Stomach (tissue), 9 donors: Measurements from ENCODE around the gene ATP2C1. TPM values are rescaled to one million over a fixed set of nuclear protein-coding genes. Genes with fewer than 3 reads are reported as not detected.

Experiments used
- DNase-seq, 2 donors: peaks; one replicate each; pipeline versions ENCODE4 v3.0.0 to v3.0.0-alpha.2; 2013 to 2019
- H3K27ac ChIP-seq, 5 donors: fragments of 200-600 bp in 4 of 5; sonication (generic) in 4 of 5; one replicate each; pipeline ENCODE4 v1.5.1; 2013 to 2019; ENCODE audit warnings: mild to moderate bottlenecking in 1 of 5, moderate library complexity in 1 of 5
- H3K27me3 ChIP-seq, 3 donors: fragments of 200-600 bp; sonication (generic); one replicate each; pipeline ENCODE4 v1.5.1; 2017 to 2019; ENCODE audit warnings: mixed run types in 1 of 3
- H3K36me3 ChIP-seq, 4 donors: fragments of 200-600 bp; sonication (generic); 1 replicate in 3 of 4; 2 replicates in 1 of 4; pipeline ENCODE4 v1.5.1; 2016 to 2019
- H3K4me1 ChIP-seq, 4 donors: fragments of 200-600 bp; sonication (generic); one replicate each; pipeline ENCODE4 v1.5.1; 2016 to 2019
- H3K4me3 ChIP-seq, 4 donors: fragments of 200-600 bp; sonication (generic) in 3 of 4; one replicate each; pipeline ENCODE4 v1.5.1; 2016 to 2019; ENCODE audit warnings: mild to moderate bottlenecking in 1 of 4
- H3K9me3 ChIP-seq, 4 donors: fragments of 200-600 bp; sonication (generic); one replicate each; pipeline ENCODE4 v1.5.1; 2016 to 2019
- EP300 ChIP-seq: sonication (generic); formaldehyde crosslinking; IDR thresholded peaks from one replicate; pipeline ENCODE4 v1.6.1; 2017; ENCODE audit warnings: antibody characterized with exemption
- POLR2A ChIP-seq, 4 donors: fragments of 450-650 bp; IDR thresholded peaks; one replicate each; pipeline ENCODE4 v1.6.1; 2016; ENCODE audit warnings: antibody characterized with exemption in 4 of 4, control low read depth in 2 of 4, mild to moderate bottlenecking in 1 of 4, moderate library complexity in 1 of 4
- POLR2AphosphoS5 ChIP-seq, 3 donors: sonication (generic); formaldehyde crosslinking; IDR thresholded peaks; one replicate each; pipeline ENCODE4 v1.6.1; 2016; ENCODE audit warnings: antibody characterized with exemption in 3 of 3
- WGBS, 5 donors: extraction: QIAGEN DNeasy Blood & Tissue Kit in 3 of 5; methylation state at CpG; one replicate each; pipeline versions ENCODE4 v1.1.5 to v1.1.7; 2013 to 2018; 5-methylcytosine and 5-hydroxymethylcytosine counted together
- intact Hi-C: fragments of 100-400 bp; cut with DNase I; formaldehyde crosslinking; loops from one replicate; pipeline ENCODE4 v1.15.1; 2023; ENCODE audit warnings: low total_unique reads
- polyA plus RNA-seq, 3 donors: library from polyadenylated mRNA; stranded (reverse); fragments of 200-250 nt; gene quantifications; one replicate each; pipeline ENCODE4 v1.2.3, GENCODE V29; 2013
- total RNA-seq, 5 donors: library from RNA; depleted of rRNA; stranded (reverse); fragments of >200 nt; gene quantifications; one replicate each; pipeline versions ENCODE4 v1.1.0 to v1.2.3, GENCODE V29; 2014 to 2016
- TF ChIP-seq, protein P1 (sequence below), 7 experiments: fragments of 450-650 bp in 4 of 7; fragments of 200-600 bp in 3 of 7; sonication (generic) in 3 of 7; IDR thresholded peaks; one replicate each; pipeline ENCODE4 v1.5.1; 2016 to 2019; ENCODE audit warnings: antibody characterized with exemption in 7 of 7, control low read depth in 2 of 7, mild to moderate bottlenecking in 1 of 7
- donor health status: healthy with polysubstance abuse.
- donor health status: Bipolar disorder and iron deficiency.
- donor health status: healthy.

ATP2C1 gene
- total and polyA plus RNA-seq, 8 donors = 10.5 to 114 (median 33.0) TPM

DNA sequence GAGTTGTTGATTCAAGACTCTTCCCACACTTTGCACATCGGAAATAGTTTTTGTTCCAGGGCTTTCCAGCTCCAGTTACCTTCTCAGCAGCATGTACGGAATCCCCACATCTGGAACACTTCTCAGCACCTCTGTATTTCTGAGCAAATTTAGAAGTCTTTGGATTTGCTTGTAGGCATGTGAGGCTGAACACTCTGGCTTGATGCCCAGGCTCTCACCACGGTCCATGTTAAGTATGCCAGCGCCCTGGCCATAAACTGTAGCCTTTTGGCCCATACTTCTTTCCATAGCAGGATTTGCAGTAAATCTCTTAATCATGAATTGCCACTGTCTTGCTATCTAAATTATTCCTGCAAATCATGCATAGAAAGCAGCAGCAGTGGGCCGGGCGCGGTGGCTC is 24.4 kb downstream of the ATP2C1 start:
- Histone ChIP-seq H3K27me3 (no peaks in the 10 kb centered on the region), H3K4me3 (no peak overlapping the region), H3K36me3 (no peaks in the 10 kb centered on the region), H3K4me1 (peaks cover 0 to 14% (median 3%) of the 10 kb centered on the region in 4 donors), H3K9me3 (peaks cover 0 to 8% (median 1%) of the 10 kb centered on the region in 4 donors), H3K27ac (no peak overlapping the region)
- no peak for DNase-seq
- WGBS, 5 donors = 81 to 90% (median 88%) methylated on average over 7 of the region's 7 CpGs
- intact Hi-C loops = no loop called here
- no peak for TF ChIP-seq POLR2A (IDR thresholded peaks at IDR 0.05)

DNA sequence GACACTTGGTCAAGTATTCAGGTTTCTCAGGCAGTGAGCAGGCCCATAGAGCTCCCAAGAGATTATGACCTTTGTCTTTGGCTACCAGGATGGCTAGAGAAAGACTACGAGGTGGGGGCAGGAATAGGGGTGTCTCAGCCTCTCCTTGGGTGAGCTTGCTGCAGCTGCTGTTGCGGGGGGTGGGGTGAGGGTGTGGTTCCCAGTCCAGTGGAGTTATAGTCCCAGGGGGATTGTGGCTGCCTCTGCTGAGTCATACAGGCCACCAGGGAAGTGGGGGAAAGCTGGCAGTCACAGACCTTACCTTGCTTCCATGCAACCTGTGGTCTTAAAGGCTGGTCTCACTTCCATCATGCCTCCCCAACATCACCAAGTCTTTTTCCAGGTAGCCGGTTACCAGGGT is 31.7 kb downstream of the ATP2C1 start:
- no peak for DNase-seq
- Histone ChIP-seq H3K4me1 (peaks cover 0 to 19% (median 6%) of the 10 kb centered on the region in 4 donors), H3K36me3 (no peaks in the 10 kb centered on the region), H3K4me3 (no peak overlapping the region), H3K27me3 (no peaks in the 10 kb centered on the region), H3K9me3 (peaks cover 0 to 13% (median 6%) of the 10 kb centered on the region in 4 donors), H3K27ac (no peak overlapping the region)
- TF ChIP-seq POLR2AphosphoS5 (IDR thresholded peaks at IDR 0.05) (no peak), POLR2A (IDR thresholded peaks at IDR 0.05) (no peak), EP300 (no peak)
- TF ChIP-seq, protein P1, sequence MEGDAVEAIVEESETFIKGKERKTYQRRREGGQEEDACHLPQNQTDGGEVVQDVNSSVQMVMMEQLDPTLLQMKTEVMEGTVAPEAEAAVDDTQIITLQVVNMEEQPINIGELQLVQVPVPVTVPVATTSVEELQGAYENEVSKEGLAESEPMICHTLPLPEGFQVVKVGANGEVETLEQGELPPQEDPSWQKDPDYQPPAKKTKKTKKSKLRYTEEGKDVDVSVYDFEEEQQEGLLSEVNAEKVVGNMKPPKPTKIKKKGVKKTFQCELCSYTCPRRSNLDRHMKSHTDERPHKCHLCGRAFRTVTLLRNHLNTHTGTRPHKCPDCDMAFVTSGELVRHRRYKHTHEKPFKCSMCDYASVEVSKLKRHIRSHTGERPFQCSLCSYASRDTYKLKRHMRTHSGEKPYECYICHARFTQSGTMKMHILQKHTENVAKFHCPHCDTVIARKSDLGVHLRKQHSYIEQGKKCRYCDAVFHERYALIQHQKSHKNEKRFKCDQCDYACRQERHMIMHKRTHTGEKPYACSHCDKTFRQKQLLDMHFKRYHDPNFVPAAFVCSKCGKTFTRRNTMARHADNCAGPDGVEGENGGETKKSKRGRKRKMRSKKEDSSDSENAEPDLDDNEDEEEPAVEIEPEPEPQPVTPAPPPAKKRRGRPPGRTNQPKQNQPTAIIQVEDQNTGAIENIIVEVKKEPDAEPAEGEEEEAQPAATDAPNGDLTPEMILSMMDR (IDR thresholded peaks at IDR 0.05) = no peak
- intact Hi-C loops = no loop called here
- WGBS, 5 donors = 93 to 100% (median 96%) methylated on average over 3 of the region's 3 CpGs

DNA sequence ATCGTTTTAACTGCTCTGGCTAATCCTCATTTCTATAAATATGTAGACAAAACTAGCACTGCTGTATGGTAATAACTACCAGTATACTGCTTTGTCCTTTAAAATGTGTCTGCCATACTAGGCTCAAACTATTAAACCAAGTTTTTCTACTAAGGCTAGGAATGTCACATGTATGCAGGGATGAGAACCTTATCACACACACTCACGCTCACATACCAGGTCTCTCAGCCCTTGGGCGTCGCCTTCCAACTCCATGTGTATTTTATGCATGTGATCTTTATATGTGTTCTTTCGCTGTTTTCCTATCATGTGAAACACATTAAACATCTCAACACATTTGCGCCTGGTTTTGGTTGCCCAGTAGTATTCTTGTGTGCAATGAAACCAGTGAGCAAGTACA is 32.6 kb downstream of the ATP2C1 start:
- Histone ChIP-seq H3K4me1 (peaks cover 0 to 22% (median 6%) of the 10 kb centered on the region in 4 donors), H3K4me3 (no peak overlapping the region), H3K36me3 (peaks cover 0 to 3% (median 0%) of the 10 kb centered on the region in 4 donors), H3K27me3 (no peaks in the 10 kb centered on the region), H3K9me3 (peaks cover 0 to 13% (median 6%) of the 10 kb centered on the region in 4 donors), H3K27ac (no peak overlapping the region)
- WGBS, 5 donors = 75 to 86% (median 79%) methylated on average over 6 of the region's 6 CpGs
- no peak for DNase-seq
- intact Hi-C loops = no loop called here
- no peak for TF ChIP-seq POLR2AphosphoS5 (IDR thresholded peaks at IDR 0.05)
- TF ChIP-seq, protein P1 (IDR thresholded peaks at IDR 0.05) = no peak

DNA sequence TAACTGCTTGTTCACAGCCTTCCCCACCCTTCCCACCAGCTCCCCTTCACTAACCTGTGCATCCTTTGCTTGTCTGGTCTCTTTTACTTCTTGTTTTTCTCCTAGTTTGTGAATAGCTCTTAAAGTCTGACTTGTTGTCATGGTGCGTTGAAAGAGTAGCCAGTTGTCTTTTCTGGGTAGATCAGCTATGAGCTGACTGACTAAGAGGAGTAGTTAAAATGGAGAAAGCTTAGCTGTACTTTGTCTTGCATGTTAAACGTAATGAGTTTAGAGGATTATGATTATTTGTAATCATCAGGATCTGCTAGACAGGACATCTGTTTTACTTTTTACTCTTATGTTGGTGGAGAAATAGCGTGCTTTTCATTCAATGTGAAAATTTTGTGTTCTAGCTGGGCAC is 35.9 kb downstream of the ATP2C1 start:
- Histone ChIP-seq H3K4me1 (peaks cover 0 to 34% (median 6%) of the 10 kb centered on the region in 4 donors), H3K4me3 (no peak overlapping the region), H3K27me3 (no peaks in the 10 kb centered on the region), H3K9me3 (no peaks in the 10 kb centered on the region), H3K36me3 (peaks cover 0 to 13% (median 6%) of the 10 kb centered on the region in 4 donors), H3K27ac (no peak overlapping the region)
- TF ChIP-seq POLR2A (IDR thresholded peaks at IDR 0.05) (no peak), POLR2AphosphoS5 (IDR thresholded peaks at IDR 0.05) (no peak), EP300 (no peak)
- TF ChIP-seq, protein P1 (IDR thresholded peaks at IDR 0.05) = no peak
- intact Hi-C loops = no loop called here
- 57 to 68% (median 60%) methylated on average over 3 of the region's 3 CpGs for WGBS, 5 donors
- DNase-seq = no peak

DNA sequence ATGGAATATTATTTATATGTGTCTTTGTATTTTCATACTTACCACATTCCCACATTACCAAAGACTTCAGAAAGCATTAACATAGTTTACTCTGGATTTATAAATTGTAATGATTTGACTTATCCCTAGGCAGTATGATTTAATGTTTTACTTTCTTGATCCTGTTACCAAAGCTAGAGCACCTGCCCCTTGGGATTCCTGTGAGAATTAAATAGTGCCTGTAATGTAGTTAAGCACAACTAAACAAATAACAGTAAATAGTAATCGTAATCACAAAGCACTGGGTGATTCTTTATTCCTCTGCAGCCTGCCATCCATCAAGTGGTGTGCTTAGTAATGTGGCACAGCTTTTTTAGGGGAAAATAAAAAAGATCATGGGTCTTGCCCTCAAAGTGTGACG is 39.1 kb downstream of the ATP2C1 start:
- 66 to 84% (median 79%) methylated on average over 2 of the region's 2 CpGs for WGBS, 5 donors
- H3K4me3 ChIP-seq = no peak overlapping the region
- no peak for TF ChIP-seq EP300
- TF ChIP-seq, protein P1 (IDR thresholded peaks at IDR 0.05) = no peak
- TF ChIP-seq POLR2AphosphoS5 (IDR thresholded peaks at IDR 0.05) = no peak
- no peak for TF ChIP-seq POLR2A (IDR thresholded peaks at IDR 0.05)
- DNase-seq = no peak
- intact Hi-C loops = no loop called here
- H3K4me1 ChIP-seq = peaks cover 0 to 34% (median 3%) of the 10 kb centered on the region in 4 donors
- H3K36me3 ChIP-seq = peaks cover 0 to 17% (median 8%) of the 10 kb centered on the region in 4 donors
- no peak overlapping the region for H3K27ac ChIP-seq
- no peaks in the 10 kb centered on the region for H3K9me3 ChIP-seq
- H3K27me3 ChIP-seq = no peaks in the 10 kb centered on the region
